KOPT-K1 (cell line): ENCODE measurements around the gene OSBPL7.
A peak's percentile ranks its signal among the peaks of the same experiment; 100 is the strongest.

Experiments used
- H3K27ac ChIP-seq: fragments of 200-600 bp; sonication (generic); 2 replicates; pipeline ENCODE4 v1.5.1; 2016; ENCODE audit warnings: antibody characterized with exemption, mild to moderate bottlenecking, low read depth, low read length; ENCODE audit not compliant: poor library complexity, severe bottlenecking
- H3K36me3 ChIP-seq: fragments of 200-600 bp; sonication (generic); 2 replicates; pipeline ENCODE4 v1.5.1; 2017; ENCODE audit warnings: antibody characterized with exemption, mild to moderate bottlenecking, low read length, moderate library complexity; ENCODE audit not compliant: insufficient read depth
- H3K9me3 ChIP-seq: fragments of 200-600 bp; sonication (generic); 2 replicates; pipeline ENCODE4 v1.5.1; 2017; ENCODE audit warnings: antibody characterized with exemption, low read length, mild to moderate bottlenecking; ENCODE audit not compliant: insufficient read depth, poor library complexity, severe bottlenecking

The OSBPL7 gene

DNA sequence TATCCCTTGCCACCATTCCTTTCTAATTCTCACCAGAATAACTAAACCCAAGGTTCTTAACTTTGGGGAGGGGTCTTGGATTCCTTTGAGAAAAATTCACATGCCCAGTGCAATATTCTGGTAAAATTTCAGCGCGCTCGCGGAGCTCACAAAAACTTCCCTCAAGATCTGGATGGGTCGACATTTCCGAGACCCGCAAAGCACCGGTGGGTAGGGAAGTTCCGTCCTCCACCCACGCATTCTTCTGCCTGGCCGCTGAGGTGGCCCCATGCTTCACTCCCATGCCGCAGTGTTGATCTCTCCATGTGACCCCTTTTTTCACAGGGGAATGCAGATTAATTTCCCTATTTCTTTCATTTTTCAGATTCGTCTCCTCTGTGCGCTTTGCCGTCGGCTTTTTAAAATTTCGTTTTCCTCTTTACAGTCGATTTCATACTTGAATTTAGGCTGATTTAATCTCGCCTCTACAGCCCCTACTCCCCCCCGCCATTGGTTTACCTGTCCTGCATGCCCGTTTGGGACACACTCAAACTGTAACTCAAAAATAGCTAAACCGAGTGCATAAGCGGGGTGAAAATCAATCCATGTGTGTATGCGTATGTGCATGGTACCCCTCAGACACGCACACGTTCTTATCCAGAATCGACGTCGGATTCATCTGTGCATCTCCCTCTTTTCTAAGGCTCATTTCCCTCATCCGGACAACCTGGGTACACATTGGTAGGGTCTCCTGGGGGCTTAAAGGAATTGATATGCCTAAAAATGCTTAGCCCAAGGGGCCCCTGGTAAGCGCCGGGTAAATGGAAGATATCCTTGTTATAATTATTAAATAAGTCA, 30.7 kb upstream of the OSBPL7 start:
- Histone ChIP-seq H3K9me3 (no peaks in the 10 kb centered on the region), H3K27ac (no peak overlapping the region), H3K36me3 (no peaks in the 10 kb centered on the region)

DNA sequence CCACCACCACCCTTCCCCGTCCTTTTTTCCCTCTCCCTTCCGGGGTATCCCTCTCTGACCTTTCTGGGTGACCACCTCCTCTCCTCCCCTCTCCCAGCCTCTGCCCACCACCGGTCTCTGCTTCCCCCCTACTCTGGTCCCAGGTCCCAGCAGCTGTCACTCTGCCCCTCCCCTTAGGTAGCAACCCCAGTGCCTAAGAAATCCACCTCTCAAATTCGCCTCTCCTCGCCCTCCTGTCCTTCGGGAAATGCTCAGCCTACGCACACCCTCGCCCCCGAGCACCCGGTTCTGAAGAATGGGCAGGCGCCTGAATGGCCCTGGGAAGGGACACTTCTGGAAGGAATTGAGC, 30.1 kb upstream of the OSBPL7 start:
- Histone ChIP-seq H3K36me3 (no peaks in the 10 kb centered on the region), H3K27ac (no peak overlapping the region), H3K9me3 (no peaks in the 10 kb centered on the region)

DNA sequence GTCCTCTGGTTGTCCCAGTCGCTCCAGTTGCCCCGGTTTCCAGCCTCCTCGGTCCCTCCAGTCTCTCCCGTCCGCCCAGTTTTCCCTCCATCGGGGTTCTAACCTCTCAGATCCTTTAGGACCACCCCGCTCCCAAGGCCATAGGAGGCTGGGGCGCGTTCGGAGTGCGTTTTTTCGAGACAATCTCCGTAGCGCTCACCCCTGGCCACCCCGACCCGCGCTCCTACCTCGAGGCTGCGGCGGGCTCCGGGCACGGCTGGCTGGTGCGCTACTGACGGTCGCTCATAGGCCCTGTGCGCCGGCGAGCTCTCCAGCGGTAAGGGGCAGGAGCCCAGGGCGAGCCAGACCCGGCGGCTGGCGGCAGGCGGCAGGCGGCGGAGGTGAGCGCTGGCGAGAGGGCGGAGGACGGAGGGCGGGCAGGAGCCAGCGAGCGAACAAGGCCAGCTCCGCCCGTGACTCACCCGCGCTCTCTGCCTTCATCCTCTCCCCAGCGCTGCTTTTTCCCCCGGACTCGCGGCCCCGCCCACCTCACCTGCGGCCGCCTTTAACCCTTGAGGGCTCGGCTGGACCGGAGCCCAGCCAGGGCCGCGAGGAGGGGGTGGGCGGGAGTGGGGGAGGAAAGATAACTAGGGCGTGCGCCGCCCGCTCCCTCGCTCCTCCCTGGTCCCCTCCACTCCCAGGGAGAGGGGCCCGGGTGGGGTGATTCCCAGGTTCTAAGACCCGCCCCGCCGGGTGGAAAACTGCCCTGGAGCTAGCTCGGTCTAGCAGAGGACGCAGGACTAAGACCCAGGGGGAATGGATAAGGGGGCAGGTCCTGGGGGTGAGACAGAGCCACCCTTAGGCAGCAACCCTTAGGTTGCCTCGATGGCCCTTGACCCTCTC, 29.3 kb upstream of the OSBPL7 start, which contains the start of gene SP6:
SP6 (minus strand) TSS at position 472 of the 882 bp plus-strand sequence. CDS start 2,734 bp downstream, outside the sequence.
- no peak within 1 kb of the TSS for H3K27ac ChIP-seq
- no peaks in the 10 kb centered on the region for H3K9me3 ChIP-seq
- no peaks in the 10 kb centered on the region for H3K36me3 ChIP-seq

DNA sequence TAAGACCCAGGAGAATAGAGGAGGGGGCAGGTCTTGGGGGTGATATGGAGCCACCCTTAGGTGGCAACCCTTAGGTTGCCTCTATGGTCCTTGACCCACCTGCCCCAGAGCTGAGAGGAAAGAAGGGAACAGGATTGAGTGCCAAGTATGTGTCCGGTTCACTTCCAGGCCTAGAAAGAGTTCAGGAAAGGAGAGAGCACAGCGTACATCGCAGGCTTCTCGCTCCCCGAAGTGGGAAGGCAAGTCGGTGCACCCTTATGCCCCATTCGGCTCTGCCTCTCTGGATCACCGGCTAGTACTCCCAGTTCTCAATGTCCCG, 28.7 kb upstream of the OSBPL7 start:
- Histone ChIP-seq H3K27ac (no peak overlapping the region), H3K9me3 (no peaks in the 10 kb centered on the region), H3K36me3 (no peaks in the 10 kb centered on the region)

DNA sequence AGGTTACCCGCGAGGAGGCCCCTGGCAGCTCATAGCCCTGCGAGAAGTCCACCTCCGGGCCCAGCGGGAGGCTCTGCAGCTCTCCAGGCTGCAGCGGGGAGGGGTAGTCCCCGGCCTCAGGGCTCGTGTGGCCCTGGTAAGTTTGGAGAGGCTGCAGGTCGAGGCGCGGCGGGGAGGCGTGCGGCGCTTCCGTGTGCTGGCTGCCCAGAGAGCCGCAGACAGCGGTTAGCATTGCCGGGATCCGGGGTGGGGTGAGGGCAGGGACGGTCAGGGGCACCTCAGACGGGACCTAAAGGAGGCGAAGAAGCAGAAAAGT, 26.6 kb upstream of the OSBPL7 start:
- H3K36me3 ChIP-seq = no peaks in the 10 kb centered on the region
- no peak overlapping the region for H3K27ac ChIP-seq
- no peaks in the 10 kb centered on the region for H3K9me3 ChIP-seq

DNA sequence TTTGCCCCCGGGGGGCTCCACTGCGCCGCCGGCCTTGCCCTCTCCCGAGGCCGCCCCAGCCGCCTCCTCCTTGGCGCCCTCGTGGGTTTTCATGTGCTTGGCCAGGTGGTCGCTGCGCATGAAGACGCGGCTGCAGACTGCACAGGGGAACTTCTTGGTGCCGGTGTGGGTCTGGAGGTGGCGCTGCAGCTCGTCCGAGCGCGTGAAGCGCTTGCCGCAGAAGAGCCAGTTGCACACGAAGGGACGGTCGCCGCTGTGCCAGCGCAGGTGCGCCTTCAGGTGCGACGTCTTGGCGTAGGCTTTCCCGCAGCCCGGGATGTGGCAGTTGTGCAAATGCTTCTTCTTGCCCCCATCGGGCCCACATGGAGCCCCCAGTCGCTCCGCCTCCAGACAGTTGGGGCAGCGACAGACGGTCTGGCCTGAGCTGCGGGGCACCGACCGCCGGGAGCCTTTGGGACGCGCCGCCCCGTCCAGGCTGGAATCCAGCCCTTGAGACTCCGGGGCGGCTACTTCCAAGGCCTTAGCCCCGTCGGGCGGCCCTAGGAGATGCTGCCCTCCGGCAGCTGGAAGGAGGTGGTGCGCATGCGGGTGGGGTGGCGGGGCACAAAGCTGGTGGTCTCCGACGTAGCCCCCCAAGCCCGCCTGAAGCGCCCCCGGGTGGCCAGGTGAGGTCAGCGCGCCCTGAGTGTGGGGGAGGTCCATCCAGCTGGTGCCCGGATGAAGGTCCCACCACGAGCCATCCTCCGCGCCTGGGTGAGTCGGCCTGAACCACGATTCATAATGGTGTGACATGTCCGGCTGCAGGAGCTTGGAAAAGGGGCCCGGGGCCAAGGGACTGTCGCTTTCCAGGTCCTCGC, 26.0 kb upstream of the OSBPL7 start:
- Histone ChIP-seq H3K9me3 (no peaks in the 10 kb centered on the region), H3K27ac (no peak overlapping the region), H3K36me3 (no peaks in the 10 kb centered on the region)

DNA sequence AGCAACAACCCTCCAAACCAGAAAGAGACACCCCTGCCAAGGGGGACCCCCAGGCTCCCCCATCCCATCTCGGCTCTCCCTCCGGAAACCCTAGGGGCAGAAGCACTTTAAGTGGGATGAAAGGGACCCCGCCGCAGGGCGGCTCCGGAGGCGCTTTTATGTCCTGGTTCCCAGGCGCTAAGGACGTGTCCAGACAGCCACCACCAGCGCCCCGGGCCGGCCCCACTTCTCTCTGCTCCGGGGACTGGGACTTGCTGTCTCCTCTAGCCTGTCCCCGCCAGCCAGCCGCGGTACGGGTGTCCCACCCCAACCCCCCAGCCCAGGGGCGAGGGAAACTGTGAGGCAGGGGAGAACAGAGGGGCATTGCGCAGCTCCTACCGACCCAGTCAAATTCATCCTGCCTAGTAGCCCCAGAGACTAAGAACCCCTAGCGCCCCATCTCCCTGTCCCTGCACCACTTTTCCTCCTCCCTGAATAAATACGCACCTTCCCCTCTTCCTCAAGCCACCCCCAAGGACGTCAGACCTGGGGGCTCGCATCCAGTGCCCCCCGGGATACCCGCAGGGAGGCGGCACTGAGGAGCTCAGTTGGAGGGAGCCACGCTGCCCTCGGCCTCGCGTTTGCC, 25.2 kb upstream of the OSBPL7 start:
- Histone ChIP-seq H3K9me3 (no peaks in the 10 kb centered on the region), H3K27ac (no peak overlapping the region), H3K36me3 (no peaks in the 10 kb centered on the region)

DNA sequence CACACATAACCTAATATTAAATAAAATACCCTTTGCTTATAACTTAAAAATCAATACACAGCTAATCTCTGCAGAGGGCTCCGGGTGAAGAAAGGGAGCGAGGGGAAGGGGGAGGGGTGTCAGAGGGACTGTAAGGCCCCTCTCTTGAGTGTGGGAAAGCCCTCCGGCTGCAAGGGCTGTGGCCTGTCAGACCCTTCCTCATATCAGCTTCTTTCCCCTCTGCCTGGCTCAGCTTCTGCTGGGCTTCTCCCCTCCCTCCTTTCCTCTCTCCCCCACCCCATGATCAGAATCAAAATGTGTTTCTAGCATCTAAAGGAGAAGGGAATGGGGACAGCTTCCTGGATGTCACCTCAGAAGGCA, 24.1 kb upstream of the OSBPL7 start:
- no peaks in the 10 kb centered on the region for H3K36me3 ChIP-seq
- H3K9me3 ChIP-seq = no peaks in the 10 kb centered on the region

DNA sequence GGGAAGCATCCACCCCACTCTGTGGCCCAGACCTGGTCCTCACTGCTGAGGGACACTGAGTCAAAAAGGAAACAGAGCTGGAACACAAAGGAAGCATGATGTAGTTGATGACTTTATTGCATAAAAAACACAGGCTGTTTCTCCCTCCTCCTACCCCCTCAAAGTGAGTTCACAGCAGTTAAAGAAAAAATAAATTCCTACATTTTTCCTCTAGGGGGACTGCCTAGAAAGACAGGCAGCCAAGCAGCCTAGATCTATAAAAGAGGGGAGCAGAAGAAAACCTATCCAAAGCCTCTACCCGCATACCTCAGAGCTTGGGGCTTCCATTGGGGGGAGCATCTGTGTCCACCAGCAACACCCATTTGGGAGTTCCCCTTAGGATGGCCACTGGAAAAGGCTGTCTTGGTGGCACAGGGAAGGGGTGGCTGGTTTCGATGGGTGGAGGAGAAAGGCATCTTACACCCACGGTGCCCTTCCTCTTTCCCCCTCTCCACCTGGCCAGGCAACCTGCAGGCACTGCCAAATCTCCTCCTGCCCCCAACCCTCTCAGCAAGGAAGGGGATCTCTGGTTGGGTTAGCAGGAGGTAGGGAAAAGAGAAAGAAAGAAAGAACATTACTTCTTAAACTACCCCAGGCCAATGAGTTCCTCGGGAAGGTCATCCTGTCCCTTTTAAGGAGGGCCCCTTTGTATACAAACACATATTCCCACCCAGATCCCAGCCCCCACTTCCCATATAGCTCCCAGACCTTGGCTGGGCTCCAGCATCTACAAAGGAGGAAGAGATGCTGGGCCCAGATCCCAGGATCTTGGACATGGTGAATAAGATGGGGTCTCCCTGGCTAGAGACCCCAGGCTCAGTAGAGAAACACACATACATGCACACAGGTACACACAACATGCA, 23.5 kb upstream of the OSBPL7 start:
- Histone ChIP-seq H3K27ac (no peak overlapping the region), H3K36me3 (no peaks in the 10 kb centered on the region), H3K9me3 (no peaks in the 10 kb centered on the region)

More for the DNA sequence above, 24.1 kb upstream of the OSBPL7 start:
- no peak overlapping the region for H3K27ac ChIP-seq

DNA sequence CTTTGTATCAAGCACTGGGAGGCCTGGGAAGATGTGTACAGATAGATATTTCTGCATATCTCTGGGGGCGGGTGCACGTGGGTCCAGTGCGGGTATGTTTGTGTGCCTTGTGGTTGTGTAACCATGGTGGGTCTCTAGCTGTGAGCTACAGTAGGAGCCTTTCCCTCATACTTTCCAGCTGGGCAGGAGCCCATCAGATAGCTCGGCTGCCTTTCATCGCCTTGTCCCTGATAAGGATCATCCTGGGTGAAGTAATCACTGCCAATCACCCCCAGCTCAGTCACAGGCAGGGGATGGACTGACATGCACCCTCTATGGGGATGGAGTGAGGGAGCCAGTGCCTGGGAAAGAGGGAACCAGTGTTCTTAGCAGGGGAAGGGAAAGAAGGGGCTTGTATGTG, 22.6 kb upstream of the OSBPL7 start:
- no peak overlapping the region for H3K27ac ChIP-seq

DNA sequence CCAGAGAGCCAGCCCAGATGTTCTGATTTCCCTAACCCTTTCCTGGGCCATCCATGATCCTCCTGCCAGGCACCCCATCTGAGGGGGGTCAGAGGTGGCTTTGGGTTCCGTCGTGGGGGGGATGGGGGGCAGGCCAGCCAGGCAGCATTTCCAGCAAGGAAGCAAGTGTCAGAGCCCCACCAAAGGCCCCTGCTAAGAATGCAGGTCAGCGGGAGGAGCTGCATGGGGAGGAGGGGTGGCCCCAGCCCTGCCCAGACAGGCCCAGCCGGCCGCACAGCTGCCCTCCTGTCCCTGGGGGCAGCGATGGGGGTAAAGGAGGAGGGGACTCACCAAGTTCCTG, 21.8 kb upstream of the OSBPL7 start:
- Histone ChIP-seq H3K9me3 (no peaks in the 10 kb centered on the region), H3K36me3 (peaks cover 3% of the 10 kb centered on the region; the same call in 1 of the 2 replicates), H3K27ac (no peak overlapping the region)

More for the DNA sequence above, 22.6 kb upstream of the OSBPL7 start:
- H3K9me3 ChIP-seq = no peaks in the 10 kb centered on the region
- no peaks in the 10 kb centered on the region for H3K36me3 ChIP-seq

DNA sequence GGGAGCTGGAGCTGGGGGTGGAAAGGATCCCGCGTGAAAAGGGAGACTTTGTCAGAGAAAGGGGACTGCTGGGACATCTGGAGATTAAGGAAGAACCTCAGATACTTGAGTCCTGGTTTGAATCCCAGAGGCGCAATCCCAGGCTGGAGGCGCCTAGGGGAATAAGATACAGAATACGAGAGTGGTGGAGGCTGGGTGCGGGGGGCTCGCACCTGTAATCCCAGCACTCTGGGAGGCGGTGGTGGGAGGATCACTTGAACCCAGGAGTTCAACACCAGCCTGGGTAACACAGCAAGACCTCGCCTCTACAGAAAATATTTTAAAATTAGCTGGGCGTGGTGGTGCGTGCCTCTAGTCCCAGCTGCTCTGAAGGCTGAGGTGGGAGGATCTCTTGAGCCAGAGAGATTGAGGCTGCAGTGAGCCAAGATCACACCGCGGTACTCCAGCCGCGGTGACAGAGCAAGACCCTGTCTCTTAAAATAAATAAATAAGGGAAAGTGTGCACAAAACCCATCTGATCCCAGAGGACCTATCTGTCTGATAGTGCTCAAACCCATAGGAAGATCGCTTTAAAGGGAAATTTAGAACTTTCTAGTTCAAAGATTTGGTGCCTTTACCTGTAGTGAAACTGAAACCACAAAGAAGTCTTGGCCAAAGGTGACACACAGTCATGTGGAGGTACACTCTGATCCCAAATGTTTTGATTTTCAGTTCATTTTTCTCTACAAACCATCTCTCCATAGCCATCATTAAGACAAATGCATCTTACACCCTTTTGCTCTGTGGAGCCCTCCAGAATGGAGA, 20.1 kb upstream of the OSBPL7 start:
- H3K9me3 ChIP-seq = no peaks in the 10 kb centered on the region
- H3K36me3 ChIP-seq = peaks cover 20% of the 10 kb centered on the region; the same call in 1 of the 2 replicates
- H3K27ac ChIP-seq = peak overlapping the region; percentile 56

DNA sequence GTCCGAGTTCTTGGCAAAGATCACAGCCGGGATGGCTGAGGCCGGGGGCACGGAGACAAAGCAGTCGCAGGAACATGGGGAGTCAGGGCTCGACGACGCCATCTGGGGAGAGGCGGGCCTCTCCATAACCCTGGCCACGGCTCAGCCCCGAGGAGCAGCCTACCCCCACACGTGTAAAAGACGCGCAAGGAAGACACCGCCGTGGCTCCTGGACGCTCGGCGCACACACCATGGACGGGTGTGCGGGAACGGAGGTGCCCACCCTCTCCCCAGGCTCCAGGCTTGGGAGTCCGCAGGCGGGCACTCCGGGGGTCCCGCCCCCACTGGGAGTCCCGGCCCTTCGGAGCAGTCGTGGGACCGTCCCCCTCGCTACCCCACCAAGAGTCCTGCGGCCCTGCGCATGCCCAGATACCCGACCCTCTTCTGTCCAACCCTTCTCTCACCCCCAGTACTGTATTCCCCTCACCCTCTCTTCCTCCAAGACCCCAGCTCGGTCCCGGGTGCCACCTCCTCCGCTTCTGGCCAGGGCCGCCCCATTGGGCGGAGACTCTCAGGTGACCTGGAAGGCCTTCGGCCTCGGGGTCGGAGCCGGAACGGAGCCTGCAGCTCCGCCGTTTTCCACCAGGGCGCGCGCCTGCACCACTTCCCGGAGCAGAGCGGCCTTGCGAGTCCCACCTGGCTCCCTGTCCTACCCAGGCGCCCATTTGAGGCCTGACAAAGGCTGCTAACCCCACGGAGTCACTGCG, 19.3 kb upstream of the OSBPL7 start, which contains the start of gene SCRN2:
SCRN2 (minus strand) TSS at position 532 of the 746 bp plus-strand sequence; CDS start at position 102, 430 bp downstream.
- H3K27ac ChIP-seq = peak within 1 kb of the TSS; percentile 56
- H3K36me3 ChIP-seq = peaks cover 23% of the 10 kb centered on the region; the same call in 1 of the 2 replicates
- H3K9me3 ChIP-seq = no peaks in the 10 kb centered on the region
